Stomach smooth muscle (tissue), 2 donors: Measurements from ENCODE around the gene TNFRSF1B.
A peak's percentile ranks its signal among the peaks of the same experiment; 100 is the strongest.

Source experiments
- H3K27ac ChIP-seq: one replicate; pipeline ENCODE4 v1.7.0; 2013; ENCODE audit warnings: mild to moderate bottlenecking, low read length, inconsistent platforms
- H3K27me3 ChIP-seq, 2 donors: one replicate each; pipeline ENCODE4 v1.7.0; 2013; ENCODE audit warnings: low read length in 2 of 2; ENCODE audit not compliant: insufficient read depth in 2 of 2, control insufficient read depth in 1 of 2
- H3K36me3 ChIP-seq, 2 donors: one replicate each; pipeline ENCODE4 v1.7.0; 2013; ENCODE audit warnings: low read length in 2 of 2; ENCODE audit not compliant: control insufficient read depth in 2 of 2, insufficient read depth in 2 of 2
- H3K4me1 ChIP-seq: one replicate; pipeline ENCODE4 v1.7.0; 2013; ENCODE audit warnings: low read length; ENCODE audit not compliant: control insufficient read depth, insufficient read depth
- H3K4me3 ChIP-seq, 2 donors: one replicate each; pipeline ENCODE4 v1.7.0; 2013; ENCODE audit warnings: low read length in 2 of 2
- H3K9ac ChIP-seq, 2 donors: one replicate each; pipeline ENCODE4 v1.7.0; 2013; ENCODE audit warnings: low read length in 2 of 2, mild to moderate bottlenecking in 1 of 2
- H3K9me3 ChIP-seq, 2 donors: one replicate each; pipeline ENCODE4 v1.7.0; 2013; ENCODE audit warnings: low read length in 2 of 2; ENCODE audit not compliant: control insufficient read depth in 2 of 2
- donor health status: healthy.
- donor health status: Pancreatic carcinoma.

Gene TNFRSF1B

GRCh38 chr1:12178511-12178910 lies 11.7 kb downstream of the TNFRSF1B start:
- H3K4me1 ChIP-seq, result peaks cover 52% of the 10 kb centered on the region
- peak overlapping the region in 1 of 2 donors; percentile 3 for H3K4me3 ChIP-seq
- no peaks in the 10 kb centered on the region for H3K27me3 ChIP-seq
- H3K9ac ChIP-seq, result no peak overlapping the region
- peak overlapping the region; percentile 24 for H3K27ac ChIP-seq
- H3K9me3 ChIP-seq, result peaks cover 0 to 3% of the 10 kb centered on the region in 2 donors
- no peaks in the 10 kb centered on the region for H3K36me3 ChIP-seq

- H3K9ac ChIP-seq, result no peak overlapping the region
- H3K4me3 ChIP-seq, result no peak overlapping the region
- H3K4me1 ChIP-seq, result peaks cover 53% of the 10 kb centered on the region
These were observed 12.3 kb downstream of the TNFRSF1B start for GRCh38 chr1:12179111-12179519.

GRCh38 chr1:12179676-12180075 lies 12.9 kb downstream of the TNFRSF1B start:
- no peak overlapping the region for H3K9ac ChIP-seq
- H3K27ac ChIP-seq, result no peak overlapping the region
- H3K9me3 ChIP-seq, result peaks cover 0 to 3% of the 10 kb centered on the region in 2 donors
- peaks cover 55% of the 10 kb centered on the region for H3K4me1 ChIP-seq
- no peak overlapping the region for H3K4me3 ChIP-seq
- H3K36me3 ChIP-seq, result no peaks in the 10 kb centered on the region
- no peaks in the 10 kb centered on the region for H3K27me3 ChIP-seq

More at GRCh38 chr1:12179111-12179519, 12.3 kb downstream of the TNFRSF1B start:
- Histone ChIP-seq H3K27me3 (no peaks in the 10 kb centered on the region), H3K9me3 (peaks cover 0 to 3% of the 10 kb centered on the region in 2 donors), H3K36me3 (no peaks in the 10 kb centered on the region), H3K27ac (peak overlapping the region; percentile 24)

- Histone ChIP-seq H3K27ac (peak overlapping the region; percentile 46), H3K4me1 (peaks cover 56% of the 10 kb centered on the region), H3K4me3 (no peak overlapping the region), H3K27me3 (no peaks in the 10 kb centered on the region), H3K9me3 (peaks cover 0 to 3% of the 10 kb centered on the region in 2 donors), H3K36me3 (no peaks in the 10 kb centered on the region), H3K9ac (no peak overlapping the region)
These were observed 13.5 kb downstream of the TNFRSF1B start for GRCh38 chr1:12180315-12180714.

GRCh38 chr1:12180903-12181302 lies 14.1 kb downstream of the TNFRSF1B start:
- H3K4me1 ChIP-seq, result peaks cover 58% of the 10 kb centered on the region
- no peak overlapping the region for H3K9ac ChIP-seq

GRCh38 chr1:12181568-12181967 lies 14.8 kb downstream of the TNFRSF1B start:
- H3K4me1 ChIP-seq, result peaks cover 64% of the 10 kb centered on the region

More at GRCh38 chr1:12180903-12181302, 14.1 kb downstream of the TNFRSF1B start:
- Histone ChIP-seq H3K27me3 (no peaks in the 10 kb centered on the region), H3K36me3 (no peaks in the 10 kb centered on the region), H3K9me3 (peaks cover 0 to 3% of the 10 kb centered on the region in 2 donors), H3K4me3 (no peak overlapping the region), H3K27ac (peak overlapping the region; percentile 46)

GRCh38 chr1:12182410-12182984 lies 15.7 kb downstream of the TNFRSF1B start:
- H3K27me3 ChIP-seq, result no peaks in the 10 kb centered on the region
- no peaks in the 10 kb centered on the region for H3K36me3 ChIP-seq
- no peak overlapping the region for H3K4me3 ChIP-seq
- H3K27ac ChIP-seq, result peak overlapping the region; percentile 46
- no peak overlapping the region for H3K9ac ChIP-seq
- peaks cover 67% of the 10 kb centered on the region for H3K4me1 ChIP-seq
- peaks cover 0 to 3% of the 10 kb centered on the region in 2 donors for H3K9me3 ChIP-seq

More at GRCh38 chr1:12181568-12181967, 14.8 kb downstream of the TNFRSF1B start:
- peak overlapping the region; percentile 46 for H3K27ac ChIP-seq
- H3K9ac ChIP-seq, result no peak overlapping the region
- H3K36me3 ChIP-seq, result no peaks in the 10 kb centered on the region
- peaks cover 0 to 3% of the 10 kb centered on the region in 2 donors for H3K9me3 ChIP-seq
- H3K4me3 ChIP-seq, result no peak overlapping the region
- H3K27me3 ChIP-seq, result no peaks in the 10 kb centered on the region

- no peak overlapping the region for H3K9ac ChIP-seq
- no peaks in the 10 kb centered on the region for H3K27me3 ChIP-seq
- no peaks in the 10 kb centered on the region for H3K36me3 ChIP-seq
- H3K4me1 ChIP-seq, result peaks cover 63% of the 10 kb centered on the region
- peak overlapping the region; percentile 86 for H3K27ac ChIP-seq
- H3K4me3 ChIP-seq, result no peak overlapping the region
- peaks cover 0 to 1% of the 10 kb centered on the region in 2 donors for H3K9me3 ChIP-seq
These were observed 16.5 kb downstream of the TNFRSF1B start for GRCh38 chr1:12183095-12183794.

GRCh38 chr1:12184008-12184681 lies 17.4 kb downstream of the TNFRSF1B start:
- Histone ChIP-seq H3K4me1 (peaks cover 63% of the 10 kb centered on the region), H3K27me3 (no peaks in the 10 kb centered on the region), H3K27ac (peak overlapping the region; percentile 86), H3K4me3 (peak overlapping the region; percentile 22 to 58), H3K36me3 (peaks cover 0 to under 1% of the 10 kb centered on the region in 2 donors), H3K9ac (peak overlapping the region; percentile 57 to 71), H3K9me3 (no peaks in the 10 kb centered on the region)

- Histone ChIP-seq H3K4me1 (peaks cover 63% of the 10 kb centered on the region), H3K9me3 (no peaks in the 10 kb centered on the region), H3K36me3 (peaks cover 0 to 5% of the 10 kb centered on the region in 2 donors), H3K9ac (peak overlapping the region; percentile 57 to 71), H3K27me3 (no peaks in the 10 kb centered on the region), H3K27ac (peak overlapping the region; percentile 86), H3K4me3 (peak overlapping the region in 1 of 2 donors; percentile 58)
These were observed 18.5 kb downstream of the TNFRSF1B start for GRCh38 chr1:12185036-12185917.
